Ovary (tissue), 9 donors: ENCODE data around the gene TEX54. TPM values are rescaled to one million over a fixed set of nuclear protein-coding genes. Genes with fewer than 3 reads are reported as not detected.

Source experiments
- DNase-seq, 5 donors: peaks; one replicate each; pipeline ENCODE4 v3.0.0-alpha.2; 2019 to 2020
- H3K27ac ChIP-seq, 2 donors: fragments of 200-600 bp; one replicate each; pipeline versions ENCODE4 v1.5.1 to v1.8.0; 2019 to 2022
- H3K27me3 ChIP-seq: fragments of 200-600 bp; one replicate; pipeline ENCODE4 v1.8.0; 2022
- H3K36me3 ChIP-seq: fragments of 200-600 bp; sonication (generic); one replicate; pipeline ENCODE4 v1.5.1; 2019
- H3K4me1 ChIP-seq: one replicate; pipeline ENCODE4 v1.8.1; 2013; ENCODE audit warnings: mild to moderate bottlenecking, moderate library complexity; ENCODE audit not compliant: insufficient read depth
- H3K4me3 ChIP-seq: fragments of 200-600 bp; sonication (generic); one replicate; pipeline ENCODE4 v1.5.1; 2017
- H3K9me3 ChIP-seq, 2 donors: fragments of 200-600 bp in 1 of 2; sonication (generic) in 1 of 2; one replicate each; pipeline versions ENCODE4 v1.5.1 to v1.8.1; 2013 to 2019; ENCODE audit warnings: mild to moderate bottlenecking in 1 of 2, moderate library complexity in 1 of 2
- EP300 ChIP-seq: sonication (generic); formaldehyde crosslinking; IDR thresholded peaks from one replicate; pipeline ENCODE4 v1.6.1; 2017; ENCODE audit warnings: antibody characterized with exemption
- POLR2A ChIP-seq: fragments of 450-650 bp; IDR thresholded peaks from one replicate; pipeline ENCODE4 v1.6.1; 2017; ENCODE audit warnings: antibody characterized with exemption, mild to moderate bottlenecking, moderate library complexity
- WGBS, 3 donors: extraction: QIAGEN DNeasy Blood & Tissue Kit in 1 of 3; methylation state at CpG; one replicate each; pipeline versions ENCODE4 v1.1.5 to v1.1.7; 2013 to 2017; 5-methylcytosine and 5-hydroxymethylcytosine counted together
- intact Hi-C, 4 donors: fragments of 100-400 bp; cut with DNase I; formaldehyde crosslinking; loops; one replicate each; pipeline versions ENCODE4 v1.11.0 to v1.15.1; 2022 to 2023
- polyA plus RNA-seq, 2 donors: library from polyadenylated mRNA; stranded (reverse); fragments of 200-250 nt in 1 of 2; fragments of 350-450 nt in 1 of 2; fragmentation: Illumina TruSeq in 1 of 2; extraction: RNeasy Lipid Tissue Mini Kit (QIAGEN cat#74804) in 1 of 2; gene quantifications; one replicate each; pipeline ENCODE4 v1.2.3, GENCODE V29; 2013 to 2014
- total RNA-seq, 7 donors: library from RNA; depleted of rRNA in 2 of 7; stranded (reverse); fragments of >200 nt in 2 of 7; fragmentation: NEBNext Ultra II Directional in 3 of 7; extraction: Animal tissue kit (Norgen Biotek cat#: 25700) in 3 of 7; gene quantifications; one replicate each; pipeline versions ENCODE4 v1.1.0 to v1.2.4, GENCODE V29; 2016 to 2023
- TF ChIP-seq, protein P1 (sequence below), 3 donors: fragments of 450-650 bp in 2 of 3; fragments of 200-600 bp in 1 of 3; IDR thresholded peaks; one replicate each; pipeline versions ENCODE4 v1.5.1 to v1.8.0; 2016 to 2022; ENCODE audit warnings: antibody characterized with exemption in 3 of 3, mild to moderate bottlenecking in 1 of 3
- donor health status: DM: no; HTN: no; CAD: no; lungs with moderate emphysema.
- donor health status: DM: no; HTN: no; CAD: no.
- donor health status: Bipolar disorder and iron deficiency.
- donor health status: DM: yes; HTN: yes; CAD: no.
- donor health status: DM: no; HTN: no; CAD: no.
- donor health status: DM: yes; HTN: yes; CAD: no.

Gene TEX54
- total and polyA plus RNA-seq, 9 donors: not detected

- Histone ChIP-seq H3K27ac (no peak overlapping the region), H3K27me3 (no peaks in the 10 kb centered on the region), H3K9me3 (no peaks in the 10 kb centered on the region), H3K4me3 (no peak overlapping the region), H3K4me1 (peaks cover 6% of the 10 kb centered on the region), H3K36me3 (no peaks in the 10 kb centered on the region)
- intact Hi-C loops: loop anchor here in 1 of 4 donors (10.0 kb wide), 1 partner anchor 459 kb away; no protein-coding TSS in a partner anchor
- DNase-seq: no peak
- TF ChIP-seq, protein P1, sequence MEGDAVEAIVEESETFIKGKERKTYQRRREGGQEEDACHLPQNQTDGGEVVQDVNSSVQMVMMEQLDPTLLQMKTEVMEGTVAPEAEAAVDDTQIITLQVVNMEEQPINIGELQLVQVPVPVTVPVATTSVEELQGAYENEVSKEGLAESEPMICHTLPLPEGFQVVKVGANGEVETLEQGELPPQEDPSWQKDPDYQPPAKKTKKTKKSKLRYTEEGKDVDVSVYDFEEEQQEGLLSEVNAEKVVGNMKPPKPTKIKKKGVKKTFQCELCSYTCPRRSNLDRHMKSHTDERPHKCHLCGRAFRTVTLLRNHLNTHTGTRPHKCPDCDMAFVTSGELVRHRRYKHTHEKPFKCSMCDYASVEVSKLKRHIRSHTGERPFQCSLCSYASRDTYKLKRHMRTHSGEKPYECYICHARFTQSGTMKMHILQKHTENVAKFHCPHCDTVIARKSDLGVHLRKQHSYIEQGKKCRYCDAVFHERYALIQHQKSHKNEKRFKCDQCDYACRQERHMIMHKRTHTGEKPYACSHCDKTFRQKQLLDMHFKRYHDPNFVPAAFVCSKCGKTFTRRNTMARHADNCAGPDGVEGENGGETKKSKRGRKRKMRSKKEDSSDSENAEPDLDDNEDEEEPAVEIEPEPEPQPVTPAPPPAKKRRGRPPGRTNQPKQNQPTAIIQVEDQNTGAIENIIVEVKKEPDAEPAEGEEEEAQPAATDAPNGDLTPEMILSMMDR (IDR thresholded peaks at IDR 0.05): no peak
- TF ChIP-seq POLR2A (no peak), EP300 (no peak)
- 43 to 55% (median 48%) methylated on average over 7 of the region's 7 CpGs for WGBS, 3 donors
Measured at GRCh38 chr11:62853279-62853965, 20.8 kb upstream of the TEX54 start.

- no peaks in the 10 kb centered on the region for H3K36me3 ChIP-seq
- H3K4me1 ChIP-seq: peaks cover 6% of the 10 kb centered on the region
- H3K9me3 ChIP-seq: no peaks in the 10 kb centered on the region
- DNase-seq: no peak
- H3K27ac ChIP-seq: no peak overlapping the region
- H3K27me3 ChIP-seq: no peaks in the 10 kb centered on the region
- intact Hi-C loops: loop anchor here in 1 of 4 donors (10.0 kb wide), 1 partner anchor 458 kb away; no protein-coding TSS in a partner anchor
- TF ChIP-seq POLR2A: no peak
- TF ChIP-seq EP300: no peak
- TF ChIP-seq, protein P1 (IDR thresholded peaks at IDR 0.05): no peak
- no peak overlapping the region for H3K4me3 ChIP-seq
Measured at GRCh38 chr11:62852523-62853188, 20.0 kb upstream of the TEX54 start.

DNA sequence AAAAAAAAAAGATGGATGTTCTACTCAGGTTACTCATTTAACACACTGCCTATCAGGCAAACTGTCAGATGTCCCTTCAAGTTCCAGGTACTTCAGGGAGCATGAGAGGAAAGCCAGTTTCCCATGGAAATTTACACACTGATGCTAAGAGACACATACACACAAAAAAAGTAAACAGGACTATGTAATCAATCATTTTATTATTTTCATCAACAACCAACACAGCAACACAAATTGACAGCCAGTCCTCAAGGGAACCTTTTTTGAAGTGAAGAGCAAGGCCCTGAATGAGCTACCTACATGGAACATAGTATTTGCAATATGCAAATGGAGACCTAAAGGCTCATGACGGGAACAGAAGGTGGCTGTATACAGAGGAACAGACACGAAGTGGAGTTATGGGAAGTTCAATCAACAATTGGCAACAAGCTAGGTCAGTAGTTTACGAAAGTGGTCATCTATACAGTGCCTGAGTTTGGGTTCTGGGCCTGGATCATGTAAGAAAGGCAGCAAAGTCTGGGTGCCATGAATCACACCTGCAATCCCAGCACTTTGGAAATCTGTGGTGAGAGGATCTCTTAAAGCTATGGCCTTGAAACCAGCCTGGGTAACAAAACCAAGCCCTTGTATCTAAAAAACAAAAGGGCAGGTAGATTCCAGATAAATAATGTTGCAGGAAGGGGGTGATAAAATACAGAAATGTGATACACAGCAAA, 19.3 kb upstream of the TEX54 start:
- TF ChIP-seq POLR2A: no peak
- TF ChIP-seq, protein P1 (IDR thresholded peaks at IDR 0.05): no peak
- no peak for TF ChIP-seq EP300
- intact Hi-C loops: loop anchor here in 1 of 4 donors (10.0 kb wide), 1 partner anchor 457 kb away; no protein-coding TSS in a partner anchor
- no peak for DNase-seq
- 28 to 61% (median 32%) methylated on average over 3 of the region's 3 CpGs for WGBS, 3 donors
- no peaks in the 10 kb centered on the region for H3K36me3 ChIP-seq
- no peaks in the 10 kb centered on the region for H3K27me3 ChIP-seq
- H3K4me3 ChIP-seq: no peak overlapping the region
- H3K4me1 ChIP-seq: peaks cover 6% of the 10 kb centered on the region
- no peak overlapping the region for H3K27ac ChIP-seq
- H3K9me3 ChIP-seq: no peaks in the 10 kb centered on the region

GRCh38 chr11:62850911-62851806, 18.5 kb upstream of the TEX54 start:
- intact Hi-C loops: loop anchor here in 1 of 4 donors (10.0 kb wide), 1 partner anchor 456 kb away; no protein-coding TSS in a partner anchor
- H3K9me3 ChIP-seq: no peaks in the 10 kb centered on the region
- DNase-seq: no peak
- TF ChIP-seq EP300 (no peak), POLR2A (no peak)
- TF ChIP-seq, protein P1 (IDR thresholded peaks at IDR 0.05): no peak
- H3K4me1 ChIP-seq: peaks cover 6% of the 10 kb centered on the region
- H3K36me3 ChIP-seq: no peaks in the 10 kb centered on the region
- H3K27ac ChIP-seq: no peak overlapping the region
- WGBS, 3 donors: 51 to 58% (median 52%) methylated on average over 15 of the region's 15 CpGs
- H3K27me3 ChIP-seq: no peaks in the 10 kb centered on the region
- H3K4me3 ChIP-seq: no peak overlapping the region
